NCI-H1092 treated with DMSO at 0.1 percent for 48 hours (cell line): ENCODE data around the gene UBE2N.
"Not testable (repeated sequence)": the region's sequence is repeated elsewhere in the genome, so short reads cannot be mapped to it uniquely, and the experiment has no call there.

Experiments
- DNase-seq: peaks from one replicate; lab custom pipeline; 2025; lab: John Stamatoyannopoulos, UW

The UBE2N gene

DNA sequence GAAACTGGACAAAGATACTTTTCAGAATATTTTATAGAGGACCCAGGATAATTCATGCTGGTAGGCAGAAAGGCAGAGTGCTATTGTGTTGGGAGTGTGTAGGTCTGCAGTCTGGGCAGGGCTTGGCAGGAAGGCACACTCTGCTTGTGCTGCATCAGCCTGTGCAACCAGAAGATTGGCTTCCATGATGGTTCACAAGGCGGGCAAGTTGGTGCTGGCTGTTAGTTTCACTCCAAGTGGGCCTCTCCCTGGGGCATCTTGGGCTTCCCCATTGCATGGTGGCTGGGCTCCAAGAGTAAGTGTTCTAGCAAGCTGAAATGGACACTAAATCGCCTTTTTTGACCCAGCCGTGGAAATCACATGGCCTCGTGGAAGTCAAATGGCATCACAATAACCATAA lies 1.8 kb upstream of the UBE2N start:
- no peak for DNase-seq

GRCh38 chr12:93442411-93443340 lies 929 bp upstream of the UBE2N start:
- DNase-seq = no peak

DNA sequence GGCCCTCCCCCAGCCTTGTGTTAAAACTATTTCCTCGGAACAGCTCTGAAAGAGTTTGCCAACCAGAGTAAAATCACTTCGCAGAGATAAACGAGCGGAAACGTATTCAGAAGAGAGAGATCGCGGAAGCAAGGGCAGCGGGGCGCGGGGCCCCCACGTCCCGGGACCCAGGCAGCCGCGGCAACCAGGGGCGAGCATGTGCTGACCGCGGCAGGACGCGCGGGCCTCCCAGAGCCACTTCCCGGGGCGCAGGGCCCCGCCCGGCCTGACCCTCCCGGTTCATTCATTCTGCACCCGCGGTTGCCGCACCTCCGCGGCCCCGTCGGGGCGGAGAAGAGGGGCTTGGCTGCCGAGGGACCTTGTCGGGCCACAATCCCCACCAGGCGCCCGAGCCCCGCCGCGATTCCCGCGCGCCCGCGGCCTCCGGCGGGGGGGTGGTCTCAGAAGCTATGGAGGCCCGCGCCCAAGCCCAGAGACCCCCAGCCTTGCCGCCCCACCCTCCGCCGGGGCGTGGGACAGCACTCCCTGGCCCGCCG lies 598 bp downstream of the UBE2N start:
- DNase-seq = no peak

- no peak for DNase-seq
These were observed 1.5 kb downstream of the UBE2N start for GRCh38 chr12:93440043-93440835.

GRCh38 chr12:93438266-93439050 lies 3.3 kb downstream of the UBE2N start:
- DNase-seq = no peak

DNA sequence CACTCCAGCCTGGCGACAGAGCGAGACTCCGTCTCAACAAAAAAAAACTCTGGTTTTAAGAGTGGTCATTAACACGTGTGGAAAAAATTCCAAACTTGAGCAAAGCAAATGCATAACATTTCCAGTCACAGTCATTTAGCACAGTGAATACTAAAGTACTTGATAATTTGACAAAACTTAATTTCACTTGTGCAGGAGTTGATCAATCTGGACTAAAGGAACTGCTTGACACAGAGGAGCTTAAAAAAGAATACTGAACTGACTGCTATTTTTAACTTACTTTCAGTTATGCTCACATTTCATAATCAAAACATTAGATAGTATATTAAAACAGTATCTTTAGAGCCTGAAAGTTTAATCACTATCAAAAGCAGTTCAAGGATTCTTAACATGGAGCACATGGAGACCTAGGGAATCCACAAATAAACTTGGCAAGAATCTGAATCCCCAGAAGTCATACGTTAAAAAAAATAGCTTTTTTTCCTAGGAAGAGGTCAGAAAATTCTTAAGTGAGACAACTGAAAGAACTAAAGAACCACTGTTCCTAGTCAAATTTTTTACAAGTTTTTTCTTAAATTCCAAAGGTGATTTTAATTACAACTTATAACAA lies 7.4 kb downstream of the UBE2N start:
- no peak for DNase-seq

GRCh38 chr12:93432031-93432430 lies 9.7 kb downstream of the UBE2N start:
- not testable (repeated sequence) for DNase-seq

GRCh38 chr12:93430280-93430679 lies 11.5 kb downstream of the UBE2N start:
- DNase-seq = no peak

- no peak for DNase-seq
These were observed 11.9 kb downstream of the UBE2N start for GRCh38 chr12:93429852-93430251.

DNA sequence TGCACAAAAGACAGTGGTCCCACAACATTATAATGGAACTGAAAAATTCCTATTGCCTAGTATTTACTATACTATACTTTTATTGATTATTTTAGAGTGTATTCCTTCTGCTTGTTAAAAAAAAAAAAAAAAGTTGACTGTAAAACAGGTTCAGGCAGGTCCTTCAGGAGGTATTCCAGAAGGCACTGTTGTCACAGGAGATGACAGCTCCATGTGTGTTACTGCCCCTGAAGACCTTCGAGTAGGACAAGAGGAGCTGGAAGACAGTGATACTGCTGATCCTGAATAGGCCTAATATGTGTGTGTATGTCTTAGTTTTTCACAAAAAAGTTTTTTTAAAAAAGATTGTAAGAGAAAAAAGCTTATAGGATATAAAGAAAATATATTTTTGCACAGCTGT lies 12.3 kb downstream of the UBE2N start:
- no peak for DNase-seq

- DNase-seq = no peak
These were observed 13.8 kb downstream of the UBE2N start for GRCh38 chr12:93427779-93428564.

- DNase-seq = no peak
These were observed 15.3 kb downstream of the UBE2N start for GRCh38 chr12:93426412-93426805.

GRCh38 chr12:93425736-93426411 lies 15.9 kb downstream of the UBE2N start:
- no peak for DNase-seq

DNA sequence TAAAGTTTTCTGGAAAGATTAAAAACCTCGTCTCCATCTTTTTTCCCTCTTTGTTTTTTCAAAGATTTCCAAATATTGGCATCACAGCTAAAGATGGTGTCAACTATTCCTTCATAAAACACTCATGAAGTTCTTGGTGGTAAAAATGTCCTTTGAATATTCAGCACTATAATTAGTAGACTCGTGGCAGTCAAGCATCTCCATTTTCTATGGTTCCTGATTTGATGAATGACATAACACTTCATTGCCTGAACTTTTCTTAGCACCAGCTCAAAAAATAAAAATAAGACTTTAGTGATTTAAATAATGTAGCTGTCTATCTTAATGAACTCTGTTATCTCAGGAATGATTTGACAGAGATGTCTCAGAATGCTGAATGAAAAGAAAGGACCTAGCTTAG lies 19.7 kb downstream of the UBE2N start:
- no peak for DNase-seq

DNA sequence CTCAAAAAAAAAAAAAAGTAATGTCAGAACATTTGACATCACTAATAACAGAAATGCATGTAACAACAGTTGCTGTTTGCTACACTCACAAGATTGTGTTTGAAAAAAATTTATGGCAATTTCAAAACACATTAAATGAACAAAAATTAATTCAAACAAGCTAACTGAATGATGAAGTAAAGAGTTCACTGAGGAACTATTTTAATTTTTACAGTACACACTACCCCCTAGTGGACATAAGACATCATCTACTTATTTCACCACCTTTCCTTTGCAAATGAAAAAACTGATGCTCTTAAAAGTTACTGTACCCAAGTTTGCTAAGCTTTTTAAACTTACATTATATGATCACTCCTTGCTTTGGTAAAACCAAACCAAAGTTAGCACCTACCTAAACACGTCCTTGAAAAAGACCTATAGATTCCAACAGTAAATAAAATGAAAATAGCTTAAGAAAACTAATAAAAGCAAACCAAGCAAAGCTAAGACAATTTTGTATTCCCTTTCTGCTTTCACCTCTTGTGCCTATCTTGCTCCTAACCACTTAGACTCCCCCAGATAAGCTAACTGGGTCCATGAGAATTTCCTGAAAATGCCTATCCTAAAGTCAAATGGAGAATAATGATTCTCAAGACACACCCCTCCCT lies 22.2 kb downstream of the UBE2N start:
- DNase-seq = peak; percentile 11

DNA sequence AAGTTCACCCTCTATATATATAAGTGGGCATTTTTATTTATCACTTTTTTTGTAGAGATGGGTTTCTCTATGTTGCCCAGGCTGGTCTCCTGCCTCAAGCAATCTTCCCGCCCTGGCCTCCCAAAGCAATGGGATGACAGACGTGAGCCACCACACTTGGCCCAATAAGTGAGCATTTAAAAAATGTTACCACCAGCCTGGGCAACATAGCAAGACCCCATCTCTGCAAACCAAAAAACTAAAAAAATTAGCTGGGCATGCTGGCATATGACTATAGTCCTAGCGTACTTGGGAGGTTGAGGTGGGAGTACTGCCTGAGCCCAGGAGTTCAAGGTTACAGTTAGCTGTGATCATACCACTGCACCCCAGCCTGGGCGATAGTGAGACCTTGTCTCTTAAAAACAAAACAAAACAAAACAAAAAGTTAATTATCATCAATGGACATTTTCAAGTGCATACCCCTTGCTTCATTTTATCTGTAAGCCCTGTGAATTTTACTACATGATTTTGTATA lies 23.7 kb downstream of the UBE2N start:
- no peak for DNase-seq

DNA sequence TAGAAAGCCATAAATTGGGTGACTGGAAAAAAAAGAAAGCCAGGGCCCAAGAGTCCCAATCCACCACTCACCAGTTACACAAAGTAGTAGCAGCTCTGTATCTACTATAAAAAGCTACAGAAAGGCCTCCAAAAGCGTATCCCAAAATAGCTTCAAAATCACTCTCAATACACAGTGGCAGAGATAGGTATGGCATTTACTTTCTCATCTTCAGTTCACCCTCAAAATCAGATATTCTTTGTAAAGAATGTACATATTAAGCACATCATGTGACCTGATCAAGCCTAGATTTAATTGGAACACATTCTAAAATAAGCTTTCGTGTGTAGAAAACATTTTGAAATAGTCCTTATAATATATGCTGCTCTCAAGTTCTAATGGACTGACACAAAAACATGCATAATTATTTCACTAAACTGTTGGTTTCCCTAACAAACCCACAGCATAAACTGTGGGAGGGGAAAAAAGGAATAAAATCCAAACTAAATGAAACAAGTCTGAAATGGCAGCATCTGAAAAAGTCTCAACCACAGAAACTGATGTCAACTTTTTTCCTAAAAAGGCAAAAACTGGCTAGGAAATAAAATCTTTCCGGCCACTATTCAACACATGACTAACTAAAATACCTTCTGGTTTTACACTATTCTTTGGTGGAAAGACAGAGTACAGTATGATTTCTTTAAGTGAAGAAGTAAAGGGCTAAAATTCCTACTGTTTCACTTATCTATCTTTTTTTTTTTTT lies 25.9 kb downstream of the UBE2N start:
- DNase-seq = no peak

- no peak for DNase-seq
These were observed 28.7 kb downstream of the UBE2N start for GRCh38 chr12:93413064-93413463.

DNA sequence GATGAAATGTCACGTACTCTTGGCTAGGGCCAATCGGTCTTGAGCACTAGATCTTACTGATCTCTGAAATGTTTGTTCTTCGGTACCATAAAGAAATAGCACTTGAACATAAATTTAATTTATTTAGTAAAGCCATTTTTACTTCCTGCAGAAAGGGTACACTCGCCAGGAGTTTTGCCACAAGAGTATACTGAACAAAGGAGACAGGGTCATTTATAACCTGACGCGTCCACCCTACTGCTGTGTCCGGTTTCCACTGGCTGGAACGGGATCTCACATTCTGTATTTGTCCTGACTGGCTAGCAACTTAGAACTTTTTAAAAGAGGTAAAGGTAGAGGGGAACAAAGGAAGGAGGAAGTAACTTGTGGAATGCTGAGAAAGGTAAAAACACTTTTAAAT lies 29.4 kb downstream of the UBE2N start:
- DNase-seq = not testable (repeated sequence)
